ENCODE data around the gene PTK6. TPM values are rescaled to one million over a fixed set of nuclear protein-coding genes. Genes with fewer than 3 reads are reported as not detected.
A peak's percentile ranks its signal among the peaks of the same experiment; 100 is the strongest.

PTK6 gene
- total RNA-seq: 1 to 10 TPM in 1 of 8 experiments, under 1 TPM in 7; 0.10 to 1.6 (median 0.83) TPM

DNA sequence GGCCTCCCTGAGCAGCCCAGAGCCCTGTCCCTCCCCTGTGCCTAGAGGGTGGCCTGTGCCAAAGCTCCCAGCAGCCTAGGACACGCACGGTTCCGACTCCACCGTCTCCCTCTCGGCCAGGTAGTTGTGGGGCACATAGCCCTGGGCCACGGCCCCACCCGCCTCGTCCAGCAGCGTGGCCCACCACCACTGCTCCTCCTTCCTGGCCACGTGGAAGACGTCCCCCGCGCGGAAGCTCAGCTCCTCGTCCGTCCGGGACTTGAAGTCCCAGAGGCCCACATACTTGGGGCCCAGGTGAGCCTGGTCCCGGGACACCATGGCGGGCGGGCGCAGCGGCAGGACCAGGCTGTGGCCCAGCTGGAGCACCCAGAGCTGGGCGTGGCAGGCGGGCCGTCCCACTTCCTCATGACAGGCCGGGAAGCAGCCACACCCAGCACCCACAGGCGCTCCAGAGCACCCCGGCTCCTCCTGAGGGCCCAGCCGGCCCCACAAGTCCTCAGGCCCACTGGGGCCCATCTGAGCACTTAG, at the start of gene PTK6:
Gene PTK6, minus strand, starts transcription at position 380 of the 528 bp plus-strand sequence. Its CDS starts 62 bp downstream, at position 318.
- 40 to 93% (median 72%) methylated on average over 2 to 10 of the region's 29 CpGs; no CpG with 5 or more reads in 6 of the 10 experiments for WGBS, 10 experiments
- H3K4me3 ChIP-seq: peak within 1 kb of the TSS in 2 of 5 donors; percentile 7 to 12
- in situ Hi-C loops (cut with MboI; ENCODE audit: low pct_unique_long_range_greater_than_20kb in 2 of 9, low sequenced_read_pairs in 9 of 9, unreplicated experiment in 9 of 9): loop anchor here in 1 of 9 experiments (25.0 kb wide), 1 partner anchor 325 kb away; the partner anchor contains the start of genes ABHD16B and TPD52L2
- no peak within 1 kb of the TSS for H3K27ac ChIP-seq
- ATAC-seq (replicated peaks in 6 of 8): no peak
- H3K4me1 ChIP-seq (replicated peaks in 1 of 2): peaks cover 18 to 21% of the 10 kb centered on the region in 2 donors

DNA sequence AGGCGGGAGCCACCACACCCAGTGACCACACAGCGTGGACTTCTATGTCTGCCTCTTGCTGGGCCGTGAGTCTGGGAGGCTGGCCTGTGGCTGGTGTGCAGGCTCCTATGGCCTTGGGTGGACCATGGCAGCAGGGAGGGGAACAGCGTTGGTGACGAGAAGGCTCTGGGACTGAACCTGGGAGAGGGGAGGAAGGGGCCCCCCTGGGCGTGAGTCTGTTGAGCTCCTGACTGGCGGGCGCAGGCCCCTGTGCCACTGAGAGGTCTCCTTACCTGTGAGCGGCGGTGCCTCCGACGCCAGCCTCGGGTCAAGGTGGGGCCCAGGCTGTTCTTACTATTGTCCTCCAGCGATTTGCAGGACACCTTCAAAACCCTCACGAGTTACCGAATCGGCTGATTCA, 49.6 kb upstream of the PTK6 start:
- no peak for ATAC-seq (replicated peaks in 6 of 8)
- 81 to 100% (median 82%) methylated on average over 2 to 6 of the region's 17 CpGs; no CpG with 5 or more reads in 5 of the 10 experiments for WGBS, 10 experiments
- in situ Hi-C loops (cut with MboI; ENCODE audit: low pct_unique_long_range_greater_than_20kb in 2 of 9, low sequenced_read_pairs in 9 of 9, unreplicated experiment in 9 of 9): no loop called here
- Histone ChIP-seq H3K27ac (no peak overlapping the region), H3K4me1 (replicated peaks in 1 of 2) (peaks cover 3% of the 10 kb centered on the region in 2 donors), H3K4me3 (no peak overlapping the region)

GRCh38 chr20:63585616-63586565, 48.7 kb upstream of the PTK6 start:
- Histone ChIP-seq H3K4me3 (no peak overlapping the region), H3K4me1 (replicated peaks in 1 of 2) (peaks cover 3 to 5% of the 10 kb centered on the region in 2 donors), H3K27ac (no peak overlapping the region)
- WGBS, 10 experiments: 20 to 83% (median 71%) methylated on average over 1 to 14 of the region's 22 CpGs; no CpG with 5 or more reads in 4 of the 10 experiments
- peak in 1 of 8 experiments; percentile 4 for ATAC-seq (replicated peaks in 6 of 8)
- in situ Hi-C loops (cut with MboI; ENCODE audit: low pct_unique_long_range_greater_than_20kb in 2 of 9, low sequenced_read_pairs in 9 of 9, unreplicated experiment in 9 of 9): no loop called here

DNA sequence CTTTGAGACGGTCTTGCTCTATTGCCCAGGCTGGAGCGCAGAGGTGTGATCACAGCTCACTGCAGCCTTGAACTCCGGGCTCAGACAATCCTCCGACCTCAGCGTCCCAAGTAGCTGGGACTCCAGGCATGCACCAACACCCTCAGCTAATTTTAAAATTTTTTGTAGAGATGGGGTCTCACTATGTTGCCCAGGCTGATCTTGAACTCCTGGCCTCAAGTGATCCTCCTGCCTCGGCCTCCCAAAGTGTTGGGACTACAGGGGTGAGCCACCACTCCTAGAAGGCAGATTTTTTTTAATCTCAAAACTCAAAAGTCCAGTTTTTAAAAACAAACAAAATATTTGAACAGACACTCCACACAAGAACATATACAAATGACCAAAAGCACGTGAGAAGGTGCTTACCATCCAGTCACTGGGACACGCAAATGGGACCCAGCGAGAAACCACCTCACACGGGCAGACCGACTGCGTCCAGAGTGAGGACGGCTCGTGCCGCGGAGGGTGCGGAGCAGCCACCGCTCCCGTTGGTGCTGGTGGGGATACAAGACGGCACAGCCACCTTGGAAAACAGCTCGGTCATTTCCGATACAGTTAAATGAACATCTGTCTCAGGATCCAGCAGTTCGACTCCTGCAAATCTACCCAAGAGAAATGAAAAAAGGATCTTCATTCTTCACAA, 45.3 kb upstream of the PTK6 start:
- Histone ChIP-seq H3K4me1 (replicated peaks in 1 of 2) (peaks cover 13 to 18% of the 10 kb centered on the region in 2 donors), H3K27ac (no peak overlapping the region), H3K4me3 (no peak overlapping the region)
- no peak for ATAC-seq (replicated peaks in 6 of 8)
- 29 to 100% (median 81%) methylated on average over 1 to 21 of the region's 23 CpGs; no CpG with 5 or more reads in 2 of the 10 experiments for WGBS, 10 experiments
- in situ Hi-C loops (cut with MboI; ENCODE audit: low pct_unique_long_range_greater_than_20kb in 2 of 9, low sequenced_read_pairs in 9 of 9, unreplicated experiment in 9 of 9): no loop called here

GRCh38 chr20:63580796-63581461, 43.8 kb upstream of the PTK6 start:
- in situ Hi-C loops (cut with MboI; ENCODE audit: low pct_unique_long_range_greater_than_20kb in 2 of 9, low sequenced_read_pairs in 9 of 9, unreplicated experiment in 9 of 9): no loop called here
- 38 to 100% (median 40%) methylated on average over 1 to 5 of the region's 12 CpGs; no CpG with 5 or more reads in 7 of the 10 experiments for WGBS, 10 experiments
- ATAC-seq (replicated peaks in 6 of 8): peak in 7 of 8 experiments; percentile 50 to 78 (median 59)
- Histone ChIP-seq H3K27ac (no peak overlapping the region), H3K4me3 (no peak overlapping the region), H3K4me1 (replicated peaks in 1 of 2) (peaks cover 13 to 18% of the 10 kb centered on the region in 2 donors)

- peaks cover 13 to 21% of the 10 kb centered on the region in 2 donors for H3K4me1 ChIP-seq (replicated peaks in 1 of 2)
- peak overlapping the region in 1 of 2 donors; percentile 43 for H3K27ac ChIP-seq
- H3K4me3 ChIP-seq: no peak overlapping the region
- WGBS, 10 experiments: 59 to 100% (median 95%) methylated on average over 1 to 11 of the region's 19 CpGs; no CpG with 5 or more reads in 4 of the 10 experiments
- peak; percentile 10 to 88 (median 76) for ATAC-seq (replicated peaks in 6 of 8)
- in situ Hi-C loops (cut with MboI; ENCODE audit: low pct_unique_long_range_greater_than_20kb in 2 of 9, low sequenced_read_pairs in 9 of 9, unreplicated experiment in 9 of 9): no loop called here
These were observed 42.0 kb upstream of the PTK6 start for GRCh38 chr20:63579017-63579694.

DNA sequence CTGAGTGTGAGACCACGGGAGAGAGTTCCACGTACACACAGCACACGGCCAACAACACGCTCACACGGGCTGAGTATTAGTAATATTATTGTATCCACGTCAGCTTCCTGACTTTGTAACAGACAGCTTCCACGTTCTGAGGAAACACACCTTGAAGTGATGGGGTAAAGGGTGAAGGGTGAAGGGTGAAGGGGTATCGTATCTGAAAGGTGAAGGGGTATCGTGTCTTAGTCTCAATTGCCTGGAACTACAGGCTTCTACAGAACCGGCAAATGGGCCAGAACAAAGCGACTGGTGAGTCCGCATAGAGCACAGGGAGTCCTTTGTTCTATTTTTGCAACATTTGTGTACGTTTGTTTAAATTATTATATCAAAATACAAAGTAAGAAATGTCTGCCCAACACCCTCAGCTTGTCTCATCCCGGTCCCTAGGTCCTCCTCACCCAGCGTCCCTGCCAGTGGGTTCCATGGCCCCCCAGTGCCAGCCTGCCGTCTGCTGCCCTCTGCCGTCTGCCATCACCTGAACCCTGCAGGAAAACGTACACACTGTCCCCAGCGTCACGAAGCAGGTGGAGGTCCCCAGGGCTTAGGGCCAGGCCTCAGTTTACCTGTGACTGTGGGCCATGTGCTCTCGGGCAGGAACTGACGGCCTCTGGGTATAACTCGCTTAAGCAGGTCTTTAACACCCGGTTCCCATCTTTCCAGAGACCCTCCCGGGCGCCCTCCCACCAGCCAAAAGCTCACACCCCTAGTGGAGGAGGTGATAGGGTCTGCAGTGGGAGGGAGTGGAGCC, 41.2 kb upstream of the PTK6 start:
- in situ Hi-C loops (cut with MboI; ENCODE audit: low pct_unique_long_range_greater_than_20kb in 2 of 9, low sequenced_read_pairs in 9 of 9, unreplicated experiment in 9 of 9): no loop called here
- H3K4me1 ChIP-seq (replicated peaks in 1 of 2): peaks cover 13 to 21% of the 10 kb centered on the region in 2 donors
- ATAC-seq (replicated peaks in 6 of 8): no peak
- H3K27ac ChIP-seq: peak overlapping the region in 1 of 2 donors; percentile 43
- H3K4me3 ChIP-seq: no peak overlapping the region
- WGBS, 10 experiments: 20 to 100% (median 80%) methylated on average over 1 to 18 of the region's 26 CpGs; no CpG with 5 or more reads in 1 of the 10 experiments

DNA sequence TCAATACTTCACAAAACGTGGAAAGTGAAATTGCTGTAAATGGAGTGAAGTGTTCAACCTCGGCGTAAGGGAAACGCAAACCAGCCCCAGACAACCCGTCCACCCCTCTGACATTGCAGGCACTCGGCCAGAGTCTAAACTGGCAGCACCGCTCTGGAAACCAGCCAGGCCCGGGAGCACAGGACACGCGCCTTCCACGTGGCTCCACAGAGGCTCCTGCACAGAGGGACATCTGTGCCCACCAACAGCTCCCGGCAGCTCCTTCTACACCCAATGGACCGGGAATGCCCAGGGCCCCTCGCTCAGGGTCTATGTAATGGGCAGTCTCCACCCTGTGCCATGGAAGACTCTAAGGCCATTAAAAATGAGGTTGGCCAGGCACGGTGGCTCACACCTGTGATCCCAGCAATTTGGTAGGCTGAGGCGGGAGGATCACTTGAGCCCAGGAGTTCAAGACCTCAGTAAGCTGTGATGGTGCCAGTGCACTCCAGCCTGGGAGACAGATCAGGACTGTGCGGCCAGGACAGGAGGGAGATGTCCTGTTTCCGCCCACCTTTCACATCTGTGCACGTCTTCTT, 40.2 kb upstream of the PTK6 start:
- H3K4me3 ChIP-seq: no peak overlapping the region
- ATAC-seq (replicated peaks in 6 of 8): no peak
- in situ Hi-C loops (cut with MboI; ENCODE audit: low pct_unique_long_range_greater_than_20kb in 2 of 9, low sequenced_read_pairs in 9 of 9, unreplicated experiment in 9 of 9): no loop called here
- WGBS, 10 experiments: 77 to 100% (median 85%) methylated on average over 2 to 9 of the region's 19 CpGs; no CpG with 5 or more reads in 5 of the 10 experiments
- no peak overlapping the region for H3K27ac ChIP-seq
- H3K4me1 ChIP-seq (replicated peaks in 1 of 2): peaks cover 10 to 23% of the 10 kb centered on the region in 2 donors

DNA sequence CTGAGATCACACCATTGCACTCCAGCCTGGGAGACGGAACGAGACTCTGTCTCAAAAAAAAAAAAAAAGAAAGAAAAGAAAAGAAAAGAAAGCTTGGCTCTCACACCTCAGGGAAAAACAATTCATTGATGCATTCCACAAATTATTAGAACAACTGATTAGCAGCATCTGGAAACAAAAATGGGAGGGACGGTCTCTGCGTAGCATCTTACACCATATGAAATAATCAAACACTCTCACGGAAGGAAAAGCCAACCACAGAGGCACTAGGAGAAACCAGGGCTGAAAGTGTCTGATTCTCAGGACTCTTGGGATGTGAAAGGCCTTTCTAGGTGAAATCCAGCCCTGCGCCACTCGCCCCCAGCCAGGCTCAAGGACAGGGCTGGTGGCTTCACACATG, 39.1 kb upstream of the PTK6 start:
- ATAC-seq (replicated peaks in 6 of 8): no peak
- in situ Hi-C loops (cut with MboI; ENCODE audit: low pct_unique_long_range_greater_than_20kb in 2 of 9, low sequenced_read_pairs in 9 of 9, unreplicated experiment in 9 of 9): no loop called here
- Histone ChIP-seq H3K27ac (no peak overlapping the region), H3K4me3 (no peak overlapping the region), H3K4me1 (replicated peaks in 1 of 2) (peaks cover 10 to 23% of the 10 kb centered on the region in 2 donors)
- WGBS, 10 experiments: 10 to 100% (median 83%) methylated on average over 2 to 7 of the region's 7 CpGs

GRCh38 chr20:63574829-63575743, 37.9 kb upstream of the PTK6 start:
- in situ Hi-C loops (cut with MboI; ENCODE audit: low pct_unique_long_range_greater_than_20kb in 2 of 9, low sequenced_read_pairs in 9 of 9, unreplicated experiment in 9 of 9): no loop called here
- no peak overlapping the region for H3K4me3 ChIP-seq
- peaks cover 10 to 20% of the 10 kb centered on the region in 2 donors for H3K4me1 ChIP-seq (replicated peaks in 1 of 2)
- 68 to 100% (median 83%) methylated on average over 1 to 15 of the region's 28 CpGs; no CpG with 5 or more reads in 4 of the 10 experiments for WGBS, 10 experiments
- H3K27ac ChIP-seq: no peak overlapping the region
- no peak for ATAC-seq (replicated peaks in 6 of 8)
